Activated T-cell treated with anti-CD3 and anti-CD28 coated beads for 1 hour (primary cell): Measurements from ENCODE around the gene FKBP2.

Experiments
- DNase-seq: peaks from one replicate; pipeline ENCODE4 v3.0.0-alpha.2; 2020; ENCODE audit warnings: low read depth

The FKBP2 gene

DNA sequence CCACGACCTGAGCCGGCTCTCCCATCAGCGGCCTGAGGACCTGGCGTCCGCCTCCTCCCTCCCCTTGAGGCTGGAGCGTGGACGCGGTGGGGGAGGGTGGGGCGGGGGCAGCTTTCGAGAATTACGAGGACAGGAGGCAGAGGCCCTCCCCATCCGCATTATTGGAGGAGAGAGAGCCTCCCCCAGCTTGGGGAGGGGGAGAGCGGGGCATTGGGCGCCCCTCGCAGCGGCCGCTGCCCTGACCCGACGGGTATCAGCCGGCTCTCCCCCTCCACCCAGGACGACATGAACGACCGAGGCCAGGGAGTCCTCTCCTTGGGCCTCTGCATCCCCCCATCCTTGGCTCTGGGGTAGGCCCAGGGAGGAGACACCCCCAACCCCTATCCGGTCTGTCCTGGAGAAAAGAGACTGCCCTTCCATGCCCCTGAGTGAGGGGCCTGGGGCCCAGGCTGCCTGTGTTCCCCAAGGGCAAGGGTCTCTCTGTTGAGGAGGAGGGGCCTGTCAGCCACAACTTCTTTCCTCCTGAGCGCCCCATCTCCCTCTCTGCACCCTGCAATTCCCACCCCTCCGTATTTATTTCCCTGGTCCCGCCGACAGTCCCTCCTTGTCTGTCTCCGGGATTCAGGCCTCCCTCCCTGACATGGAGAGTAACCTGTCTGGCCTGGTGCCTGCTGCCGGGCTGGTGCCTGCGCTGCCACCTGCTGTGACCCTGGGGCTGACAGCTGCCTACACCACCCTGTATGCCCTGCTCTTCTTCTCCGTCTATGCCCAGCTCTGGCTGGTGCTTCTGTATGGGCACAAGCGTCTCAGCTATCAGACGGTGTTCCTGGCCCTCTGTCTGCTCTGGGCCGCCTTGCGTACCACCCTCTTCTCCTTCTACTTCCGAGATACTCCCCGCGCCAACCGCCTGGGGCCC, 45.2 kb downstream of the FKBP2 start:
- no peak for DNase-seq

DNA sequence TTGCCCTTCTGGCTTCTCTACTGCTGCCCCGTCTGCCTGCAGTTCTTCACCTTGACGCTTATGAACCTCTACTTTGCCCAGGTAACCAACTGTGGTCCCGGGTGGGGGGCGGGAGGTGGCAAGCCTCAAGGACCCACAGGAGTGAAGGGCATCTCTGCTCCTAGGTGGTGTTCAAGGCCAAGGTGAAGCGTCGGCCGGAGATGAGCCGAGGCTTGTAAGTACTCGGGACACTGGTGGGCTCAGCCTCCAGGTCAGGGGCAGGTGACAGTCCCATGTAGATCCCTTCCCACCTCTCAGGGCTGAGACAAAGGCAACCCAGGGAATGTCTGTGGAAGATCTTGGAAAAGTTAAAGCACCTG, 45.9 kb downstream of the FKBP2 start:
- DNase-seq = no peak

- DNase-seq = no peak
Observed at GRCh38 chr11:64287676-64288352, 46.9 kb downstream of the FKBP2 start.

GRCh38 chr11:64288353-64288750, 47.5 kb downstream of the FKBP2 start:
- no peak for DNase-seq

GRCh38 chr11:64289002-64289564, 48.2 kb downstream of the FKBP2 start:
- no peak for DNase-seq

DNA sequence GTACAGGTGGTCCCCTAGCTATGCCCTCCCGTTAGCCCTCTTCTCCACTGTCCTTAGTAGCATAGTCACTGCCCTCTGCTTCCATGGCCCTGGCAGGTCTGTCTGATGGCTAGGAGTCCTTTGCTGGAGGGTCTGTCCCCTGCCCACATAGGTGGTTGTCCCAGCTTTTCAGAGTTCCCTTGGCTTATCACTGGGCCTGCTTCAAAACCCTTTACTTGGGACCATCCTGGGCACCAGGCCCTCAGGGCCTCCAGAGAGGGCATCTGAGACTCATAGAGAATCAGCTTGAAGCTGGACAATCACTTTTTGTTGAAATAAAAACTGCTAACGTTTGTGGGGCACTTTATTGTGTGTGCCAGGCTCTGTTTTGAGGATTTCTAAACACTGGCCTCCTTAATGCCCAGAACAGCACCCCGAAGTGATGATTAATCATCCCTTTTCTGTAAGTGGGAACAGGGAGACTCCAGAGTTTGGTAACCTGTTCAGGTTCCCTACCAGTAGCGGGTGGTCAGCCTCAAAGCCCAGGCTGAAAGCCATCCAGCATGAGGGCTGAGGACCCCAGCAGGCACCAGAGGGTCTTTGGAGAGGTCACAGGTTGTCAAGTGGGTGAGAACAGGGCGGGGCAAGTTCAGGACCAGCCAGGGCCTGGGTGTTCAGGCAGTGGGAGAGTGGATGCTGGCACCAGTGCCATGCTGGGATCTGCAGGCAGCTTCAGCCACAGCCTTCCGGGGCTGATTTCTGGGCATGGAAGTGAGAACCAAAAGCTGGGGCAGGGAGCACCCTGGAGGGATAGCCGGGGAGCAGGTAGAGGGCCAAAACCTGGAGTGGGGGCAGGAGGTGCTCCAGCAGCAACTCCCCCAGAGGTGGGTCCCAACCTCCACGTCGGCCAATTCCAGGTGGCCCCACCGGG, 49.7 kb downstream of the FKBP2 start:
- no peak for DNase-seq

- no peak for DNase-seq
Observed at GRCh38 chr11:64291262-64291751, 50.4 kb downstream of the FKBP2 start, which contains the start of gene KCNK4. KCNK4 (plus strand) TSS chr11:64291302; CDS start chr11:64293019, 1,717 bp downstream.

- no peak for DNase-seq
Observed at GRCh38 chr11:64291752-64292459, 51.0 kb downstream of the FKBP2 start.

DNA sequence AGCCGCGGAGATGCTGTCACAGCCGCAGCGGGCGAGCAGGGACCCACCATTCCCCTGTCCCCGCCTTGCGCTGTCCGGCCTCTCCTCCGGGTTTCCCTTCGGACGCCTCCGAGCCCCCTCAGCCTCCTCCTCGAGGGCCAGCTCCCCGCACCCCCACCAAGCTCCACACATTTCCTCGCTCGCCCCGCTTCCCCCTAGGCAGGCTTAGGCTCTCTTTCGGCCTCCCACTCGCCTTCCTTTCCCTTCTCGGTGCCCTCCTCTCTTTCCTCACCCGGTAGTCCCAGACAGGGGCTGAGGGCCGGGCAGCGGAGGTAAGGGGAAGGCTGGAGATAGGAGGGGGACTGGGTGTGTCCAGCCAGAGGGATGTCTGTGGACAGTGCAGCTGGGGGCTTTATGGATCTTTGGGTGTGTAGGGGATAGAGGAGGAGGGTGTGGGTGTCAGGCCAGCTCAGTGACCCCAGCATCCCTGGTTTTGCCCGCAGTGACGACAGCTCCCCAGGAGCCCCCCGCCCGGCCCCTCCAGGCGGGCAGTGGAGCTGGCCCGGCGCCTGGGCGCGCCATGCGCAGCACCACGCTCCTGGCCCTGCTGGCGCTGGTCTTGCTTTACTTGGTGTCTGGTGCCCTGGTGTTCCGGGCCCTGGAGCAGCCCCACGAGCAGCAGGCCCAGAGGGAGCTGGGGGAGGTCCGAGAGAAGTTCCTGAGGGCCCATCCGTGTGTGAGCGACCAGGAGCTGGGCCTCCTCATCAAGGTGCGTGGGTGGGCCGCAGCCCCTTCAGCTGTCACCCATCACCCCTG, 51.8 kb downstream of the FKBP2 start:
- no peak for DNase-seq
